IPS-11a (cell line): Measurements from ENCODE around the gene PDE11A.

Experiments
- H3K4me3 ChIP-seq: one replicate; pipeline ENCODE4 v1.5.1; 2013; ENCODE audit warnings: low read depth, low read length, control low read depth

The PDE11A gene

DNA sequence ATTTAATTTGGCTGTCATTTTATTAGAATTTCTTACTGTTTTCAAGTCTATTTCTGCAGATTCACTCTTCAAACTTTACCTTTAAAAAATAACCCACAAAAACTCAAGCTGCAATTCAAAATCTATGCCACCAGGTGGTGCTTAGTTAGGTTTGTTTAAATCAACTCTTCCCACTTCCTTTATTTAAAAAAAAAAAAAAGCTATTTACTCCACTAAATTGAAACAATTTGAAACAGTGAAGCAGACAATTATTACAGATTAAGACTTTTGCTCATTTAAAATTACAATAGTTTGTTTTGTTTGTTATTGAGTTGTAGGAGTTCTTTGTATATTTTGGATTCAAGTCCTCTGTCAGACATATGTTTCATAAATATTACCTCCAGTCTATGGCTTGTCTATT lies 300.0 kb downstream of the PDE11A start:
- no peak overlapping the region for H3K4me3 ChIP-seq

- no peak overlapping the region for H3K4me3 ChIP-seq
Observed at GRCh38 chr2:177771191-177771590, 301.4 kb downstream of the PDE11A start.

GRCh38 chr2:177767768-177768167 lies 304.8 kb downstream of the PDE11A start:
- no peak overlapping the region for H3K4me3 ChIP-seq

DNA sequence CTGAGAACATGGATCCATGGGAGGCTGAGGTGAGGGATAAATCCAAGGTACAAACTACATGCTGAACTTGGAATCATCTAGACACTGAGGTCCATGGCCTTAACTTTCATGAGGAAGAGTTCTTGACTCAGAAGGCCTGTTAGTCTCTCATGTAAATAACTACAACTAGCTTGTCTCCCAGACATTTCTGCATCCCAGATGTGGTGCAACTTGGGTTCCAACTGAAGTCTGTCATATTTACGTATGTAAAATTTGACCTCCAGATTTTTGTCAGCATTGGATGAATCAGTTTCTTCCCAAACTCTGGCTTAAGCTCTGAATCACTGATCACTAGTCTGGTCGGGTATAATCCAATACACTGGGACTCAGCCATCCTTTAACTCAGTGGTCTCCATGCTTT lies 306.9 kb downstream of the PDE11A start:
- H3K4me3 ChIP-seq: no peak overlapping the region

- H3K4me3 ChIP-seq: no peak overlapping the region
Observed at GRCh38 chr2:177763531-177764265, 308.9 kb downstream of the PDE11A start.

DNA sequence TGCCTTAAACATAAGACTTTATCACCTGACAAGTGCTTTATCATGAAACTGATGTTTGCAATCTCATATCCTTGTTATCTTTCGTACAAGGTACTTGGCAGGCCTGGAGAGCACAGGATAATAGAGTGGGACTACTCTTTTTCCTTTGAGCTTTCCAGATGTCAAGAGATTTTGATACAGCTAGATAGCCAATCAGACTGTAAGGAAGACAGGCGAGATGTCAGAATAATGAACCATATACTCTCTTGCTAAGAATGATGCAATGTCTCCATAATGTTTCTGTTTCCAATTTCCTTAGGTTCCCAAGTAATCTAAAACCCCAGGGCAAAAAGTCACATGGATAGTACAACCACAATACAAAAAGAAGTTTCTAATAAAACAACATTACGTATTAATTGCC lies 313.1 kb downstream of the PDE11A start:
- no peak overlapping the region for H3K4me3 ChIP-seq

DNA sequence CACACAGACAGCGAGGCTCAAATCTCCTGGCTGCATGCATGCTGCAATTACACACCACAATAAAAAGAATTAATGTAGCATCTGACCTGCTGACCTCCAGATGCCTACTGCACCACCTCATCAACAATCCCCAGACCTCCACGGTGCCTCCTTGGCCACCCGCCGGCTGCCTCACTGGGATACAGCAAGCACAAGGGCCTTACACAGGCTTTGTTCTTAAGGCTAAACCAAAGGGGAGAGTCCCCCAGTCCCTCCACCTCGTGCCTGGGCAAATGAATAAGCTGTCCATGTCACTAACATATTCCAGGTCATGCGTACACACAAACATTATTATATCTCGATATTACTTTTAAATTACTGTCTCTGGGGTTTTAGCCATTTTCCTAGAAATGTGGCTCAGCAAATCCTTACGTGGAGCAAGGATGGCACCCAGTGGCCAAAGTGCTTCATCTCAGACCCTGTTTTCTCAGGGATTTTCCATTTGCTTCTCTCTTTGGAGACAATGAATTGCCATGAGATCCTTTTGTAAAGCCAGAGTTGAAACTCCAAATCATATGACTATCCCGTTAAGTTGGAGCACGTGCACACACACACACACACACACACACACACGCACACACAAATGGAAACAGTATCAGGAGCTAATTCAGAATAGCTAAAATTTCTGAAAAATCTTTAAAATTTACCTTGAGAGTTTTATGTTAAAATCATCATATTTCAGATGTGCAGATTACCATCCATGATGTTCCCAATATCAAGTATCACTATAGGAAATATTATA lies 313.8 kb downstream of the PDE11A start:
- no peak overlapping the region for H3K4me3 ChIP-seq

GRCh38 chr2:177756336-177756735 lies 316.2 kb downstream of the PDE11A start:
- H3K4me3 ChIP-seq: no peak overlapping the region

DNA sequence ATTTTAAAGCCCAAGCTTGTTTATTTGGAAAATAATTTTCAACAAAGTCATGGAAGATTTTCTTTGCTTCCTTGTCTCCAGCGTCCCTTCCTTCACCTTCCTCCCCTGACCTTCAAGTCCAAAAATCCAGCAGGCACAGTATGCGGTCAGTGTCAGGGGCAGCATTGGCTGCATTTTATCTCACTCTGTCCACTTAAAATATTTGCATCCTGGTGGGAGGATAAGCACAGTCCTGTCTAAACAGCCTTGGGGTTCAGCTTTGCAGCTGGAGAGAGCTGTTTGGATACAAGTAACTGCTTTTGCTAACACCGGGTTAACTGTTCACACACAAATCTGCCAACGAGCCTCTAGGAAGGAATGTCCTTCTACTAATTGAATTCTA lies 318.1 kb downstream of the PDE11A start:
- no peak overlapping the region for H3K4me3 ChIP-seq

- no peak overlapping the region for H3K4me3 ChIP-seq
Observed at GRCh38 chr2:177753682-177754491, 318.7 kb downstream of the PDE11A start.

DNA sequence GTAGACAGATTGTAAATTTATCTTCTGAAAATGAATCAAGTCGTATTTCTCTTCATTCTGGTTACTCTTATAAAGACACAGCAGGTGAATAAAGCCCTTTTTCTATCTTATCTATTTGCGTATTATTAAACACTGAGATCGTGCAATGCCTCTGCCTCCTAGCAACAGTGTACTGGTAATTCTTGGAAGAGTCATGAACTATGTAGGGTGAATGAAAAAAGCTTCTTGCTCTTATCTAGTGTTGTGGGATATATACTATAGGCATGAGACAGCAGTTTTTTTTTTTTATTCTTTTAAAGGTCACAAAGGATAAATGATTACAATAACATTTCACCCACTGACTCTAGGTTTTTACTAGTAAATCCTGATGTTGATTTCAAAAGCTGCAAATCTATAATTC lies 324.2 kb downstream of the PDE11A start:
- no peak overlapping the region for H3K4me3 ChIP-seq

DNA sequence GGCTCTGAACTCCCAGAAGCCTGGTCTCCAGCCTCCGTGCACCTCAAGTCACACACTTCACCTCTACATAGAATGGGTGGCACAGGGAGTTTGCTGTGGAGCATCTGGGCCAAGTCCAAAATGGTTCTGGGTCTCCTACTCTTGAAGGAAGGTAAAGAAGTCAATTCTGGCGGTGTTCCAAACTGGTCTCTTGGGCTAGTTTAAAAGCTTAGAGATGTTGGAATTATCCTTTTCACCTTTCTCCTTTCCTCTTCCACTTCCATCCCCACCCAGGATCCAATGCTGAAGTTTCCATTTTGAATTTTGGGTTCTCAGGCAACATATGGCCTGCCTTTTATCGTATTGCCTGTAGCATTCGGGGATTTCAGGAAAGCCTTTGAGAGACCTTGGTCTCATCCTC lies 325.2 kb downstream of the PDE11A start:
- H3K4me3 ChIP-seq: no peak overlapping the region

GRCh38 chr2:177746358-177746757 lies 326.2 kb downstream of the PDE11A start:
- H3K4me3 ChIP-seq: no peak overlapping the region

DNA sequence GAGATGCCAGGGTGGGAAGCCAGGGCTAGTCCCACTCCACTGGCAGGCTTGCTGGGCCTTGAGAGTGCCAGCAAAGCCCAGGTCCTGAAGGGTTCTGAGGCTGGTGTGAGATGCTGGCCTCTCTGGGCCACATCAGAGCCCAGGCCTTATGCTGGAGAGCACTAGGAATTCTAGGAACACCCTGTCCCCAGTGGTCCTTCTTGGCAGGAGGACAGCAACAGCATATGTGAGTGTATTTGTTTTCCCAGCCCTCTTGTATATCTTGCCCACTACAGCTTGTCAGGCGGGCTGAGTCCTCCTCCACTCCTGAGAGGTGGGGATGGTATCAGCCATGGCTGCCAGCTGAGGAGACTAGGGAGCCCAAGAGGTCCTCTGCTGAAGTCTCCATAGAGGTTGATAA lies 327.0 kb downstream of the PDE11A start:
- H3K4me3 ChIP-seq: no peak overlapping the region

GRCh38 chr2:177742851-177743250 lies 329.7 kb downstream of the PDE11A start:
- no peak overlapping the region for H3K4me3 ChIP-seq

GRCh38 chr2:177741866-177742265 lies 330.7 kb downstream of the PDE11A start:
- no peak overlapping the region for H3K4me3 ChIP-seq

- H3K4me3 ChIP-seq: no peak overlapping the region
Observed at GRCh38 chr2:177740700-177741099, 331.9 kb downstream of the PDE11A start.

DNA sequence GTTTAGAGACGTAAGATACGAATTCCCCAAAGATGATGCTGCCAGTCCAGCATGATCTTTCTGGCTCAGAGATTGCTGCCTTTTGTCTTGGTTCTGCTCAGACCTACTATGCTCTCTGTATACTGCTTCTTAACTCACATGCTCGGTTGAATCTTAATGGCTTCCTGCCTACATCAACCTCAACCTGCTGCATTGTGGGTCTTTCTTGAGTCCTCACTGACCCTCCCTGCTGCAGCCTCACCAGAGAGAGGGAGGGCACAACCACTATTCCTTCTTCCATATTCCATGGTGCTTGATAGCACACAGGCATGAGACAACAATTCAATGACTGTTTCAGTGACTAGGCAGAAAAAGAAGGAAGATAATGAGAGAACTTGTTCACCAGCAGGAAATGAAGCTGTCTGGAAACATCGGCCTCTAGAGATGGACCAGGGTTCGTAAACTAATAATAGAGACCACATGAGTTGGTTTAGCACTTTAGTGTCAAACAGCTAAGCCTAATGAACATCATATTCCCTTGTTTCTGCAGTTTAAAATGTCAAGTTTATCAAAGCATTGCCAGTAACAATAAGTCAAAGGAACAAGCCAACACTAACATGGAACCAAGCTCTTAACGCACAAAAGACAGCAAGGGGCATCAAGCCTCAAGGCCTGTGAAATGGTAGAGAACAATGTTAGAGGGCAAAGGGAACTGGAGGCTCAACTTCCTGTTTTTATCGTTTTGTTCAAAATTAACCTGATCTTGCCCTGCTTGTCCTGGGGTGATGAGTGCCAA lies 333.9 kb downstream of the PDE11A start:
- no peak overlapping the region for H3K4me3 ChIP-seq

DNA sequence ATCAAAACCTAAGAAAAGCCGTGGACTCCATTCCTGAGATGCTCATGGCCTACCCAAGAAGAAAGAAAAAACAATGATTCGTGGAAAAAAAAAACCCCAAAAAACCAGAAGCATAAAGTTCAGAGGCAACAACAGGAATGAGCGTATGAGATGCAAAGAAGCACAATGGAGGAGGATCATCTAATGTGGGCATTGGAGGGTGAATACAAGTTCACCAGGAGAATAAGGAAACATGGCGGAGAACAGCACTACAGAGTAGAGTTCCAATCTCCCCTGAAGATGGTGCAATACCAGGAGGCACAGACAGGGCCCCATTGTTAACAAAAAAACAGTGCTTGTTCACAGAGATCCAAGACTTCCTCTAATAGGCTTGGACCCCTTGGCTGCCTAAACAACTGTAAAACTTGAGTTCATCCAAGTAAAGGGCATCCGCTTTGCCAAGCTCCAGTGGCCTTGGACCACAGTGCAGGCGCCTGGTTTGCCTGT lies 337.2 kb downstream of the PDE11A start:
- no peak overlapping the region for H3K4me3 ChIP-seq

- H3K4me3 ChIP-seq: no peak overlapping the region
Observed at GRCh38 chr2:177733322-177733855, 339.2 kb downstream of the PDE11A start.
